HEK293T (cell line): ENCODE measurements around the gene RING1.

ENCODE experiments used
- CTCF ChIA-PET: fragments of 350-600 bp; formaldehyde crosslinking; extraction: SDS; loops from one replicate; lab custom pipeline; 2021; ENCODE audit warnings: antibody characterized with exemption, inconsistent platforms; lab: Yijun Ruan, JAX
- POLR2A ChIA-PET: fragments of 350-600 bp; formaldehyde crosslinking; extraction: SDS; loops from one replicate; lab custom pipeline; 2020; ENCODE audit warnings: antibody characterized with exemption, inconsistent platforms; lab: Yijun Ruan, JAX
- DNase-seq: peaks from one replicate; pipeline ENCODE4 v3.0.0; 2012; ENCODE audit warnings: mixed read lengths; ENCODE audit errors: extremely low spot score
- ARNT ChIP-seq: fragments of 450-650 bp; IDR thresholded peaks from 2 replicates; pipeline ENCODE4 v1.6.1; 2017; ENCODE audit warnings: mild to moderate bottlenecking
- BHLHE40 ChIP-seq: fragments of 450-650 bp; IDR thresholded peaks from 2 replicates; pipeline ENCODE4 v1.6.1; 2016; ENCODE audit warnings: mild to moderate bottlenecking, moderate library complexity, borderline replicate concordance
- CTBP1 ChIP-seq: fragments of 450-650 bp; IDR thresholded peaks from 2 replicates; pipeline ENCODE4 v1.6.1; 2016; ENCODE audit warnings: borderline replicate concordance
- ELF4 ChIP-seq: fragments of 450-650 bp; IDR thresholded peaks from 2 replicates; pipeline ENCODE4 v1.6.1; 2017; ENCODE audit warnings: antibody characterized with exemption
- FOXA1 ChIP-seq: fragments of 450-650 bp; IDR thresholded peaks from 2 replicates; pipeline ENCODE4 v1.6.1; 2016; ENCODE audit warnings: mild to moderate bottlenecking
- FOXK2 ChIP-seq: fragments of 450-650 bp; IDR thresholded peaks from 2 replicates; pipeline ENCODE4 v1.6.1; 2016; ENCODE audit warnings: mild to moderate bottlenecking
- FOXM1 ChIP-seq: fragments of 450-650 bp; IDR thresholded peaks from 2 replicates; pipeline ENCODE4 v1.6.1; 2017; ENCODE audit warnings: mild to moderate bottlenecking, borderline replicate concordance
- HDGF ChIP-seq: fragments of 450-650 bp; IDR thresholded peaks from 2 replicates; pipeline ENCODE4 v1.6.1; 2017; ENCODE audit warnings: antibody characterized with exemption, borderline replicate concordance
- L3MBTL2 ChIP-seq: fragments of 450-650 bp; conservative IDR thresholded peaks from 2 replicates; pipeline ENCODE4 v1.6.1; 2016; ENCODE audit warnings: mild to moderate bottlenecking
- LEF1 ChIP-seq: fragments of 450-650 bp; IDR thresholded peaks from 2 replicates; pipeline ENCODE4 v1.6.1; 2017; ENCODE audit warnings: mild to moderate bottlenecking, borderline replicate concordance
- NFRKB ChIP-seq: fragments of 450-650 bp; IDR thresholded peaks from 2 replicates; pipeline ENCODE4 v1.6.1; 2016; ENCODE audit warnings: mild to moderate bottlenecking, moderate library complexity
- SP1 ChIP-seq: fragments of 450-650 bp; IDR thresholded peaks from 2 replicates; pipeline ENCODE4 v1.6.1; 2017
- SUZ12 ChIP-seq: fragments of 450-650 bp; IDR thresholded peaks from 2 replicates; pipeline ENCODE4 v1.6.1; 2016; ENCODE audit warnings: mild to moderate bottlenecking
- TARDBP ChIP-seq: fragments of 450-650 bp; IDR thresholded peaks from 2 replicates; pipeline ENCODE4 v1.6.1; 2016
- ZNF384 ChIP-seq: fragments of 450-650 bp; IDR thresholded peaks from 2 replicates; pipeline ENCODE4 v1.6.1; 2016
- TF ChIP-seq, protein P1 (sequence below): fragments of 450-650 bp; IDR thresholded peaks from 2 replicates; pipeline ENCODE4 v1.6.1; 2016

Gene RING1

GRCh38 chr6:33171016-33171879 lies 37.1 kb upstream of the RING1 start:
- TF ChIP-seq FOXK2 (no peak), CTBP1 (no peak), FOXA1 (no peak), HDGF (no peak), NFRKB (no peak), SP1 (no peak), FOXM1 (no peak), BHLHE40 (no peak), LEF1 (no peak)
- TF ChIP-seq, protein P1, sequence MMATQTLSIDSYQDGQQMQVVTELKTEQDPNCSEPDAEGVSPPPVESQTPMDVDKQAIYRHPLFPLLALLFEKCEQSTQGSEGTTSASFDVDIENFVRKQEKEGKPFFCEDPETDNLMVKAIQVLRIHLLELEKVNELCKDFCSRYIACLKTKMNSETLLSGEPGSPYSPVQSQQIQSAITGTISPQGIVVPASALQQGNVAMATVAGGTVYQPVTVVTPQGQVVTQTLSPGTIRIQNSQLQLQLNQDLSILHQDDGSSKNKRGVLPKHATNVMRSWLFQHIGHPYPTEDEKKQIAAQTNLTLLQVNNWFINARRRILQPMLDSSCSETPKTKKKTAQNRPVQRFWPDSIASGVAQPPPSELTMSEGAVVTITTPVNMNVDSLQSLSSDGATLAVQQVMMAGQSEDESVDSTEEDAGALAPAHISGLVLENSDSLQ, result no peak
- ChIA-PET CTCF (interaction anchor here (1.1 kb wide), 1 partner anchor 48 kb away, joined by 3 read pairs; no protein-coding TSS in a partner anchor), POLR2A (interaction anchor here (0.7 kb wide), 1 partner anchor 36 kb away, joined by 3 read pairs; no protein-coding TSS in a partner anchor)
- DNase-seq, result no peak

DNA sequence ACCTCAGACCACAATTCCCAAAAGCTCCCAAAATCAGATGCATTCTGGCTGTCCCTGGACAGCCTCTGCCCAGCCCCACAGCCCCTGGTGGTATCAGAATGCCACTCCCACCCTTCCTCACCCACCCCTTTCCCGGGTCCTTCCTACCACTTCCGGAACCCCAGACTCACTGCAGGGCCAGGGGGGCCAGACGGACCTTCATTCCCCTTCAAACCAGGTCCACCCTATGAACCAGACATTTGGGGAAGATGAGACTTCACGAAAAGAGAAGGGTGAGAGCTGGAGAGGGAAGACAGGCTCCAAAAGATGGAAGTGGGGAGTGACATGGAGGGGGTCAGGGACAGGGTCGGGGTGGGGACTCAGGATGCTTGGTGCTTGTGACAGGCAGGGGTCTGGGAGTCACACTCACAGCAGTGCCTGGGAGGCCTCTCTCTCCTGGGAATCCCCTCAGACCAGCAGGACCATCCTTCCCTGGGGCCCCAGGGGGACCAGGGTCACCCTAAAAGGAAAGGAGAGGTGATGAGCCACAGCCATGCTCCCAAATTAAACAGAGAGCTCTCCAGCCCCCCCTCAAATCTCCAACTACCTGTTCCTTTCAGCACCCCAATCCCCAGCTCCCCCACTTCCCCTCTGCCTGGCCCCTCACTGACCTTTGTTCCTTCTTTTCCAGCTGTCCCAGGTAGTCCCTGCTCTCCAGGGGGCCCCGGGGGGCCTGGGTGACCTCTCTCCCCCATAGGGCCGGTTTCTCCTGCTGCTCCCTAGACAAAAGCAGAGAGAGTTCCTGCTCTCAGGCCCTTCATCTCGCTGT lies 36.2 kb upstream of the RING1 start:
- no peak for TF ChIP-seq SUZ12
- TF ChIP-seq TARDBP, result no peak
- TF ChIP-seq SP1, result no peak
- TF ChIP-seq, protein P1, result no peak
- no peak for TF ChIP-seq FOXM1
- no peak for TF ChIP-seq L3MBTL2
- no peak for TF ChIP-seq BHLHE40
- TF ChIP-seq ZNF384, result no peak
- no peak for TF ChIP-seq FOXK2
- no peak for TF ChIP-seq LEF1

GRCh38 chr6:33172688-33173534 lies 35.4 kb upstream of the RING1 start:
- DNase-seq, result peak; percentile 36
- POLR2A ChIA-PET, result no interaction called here
- no peak for TF ChIP-seq ELF4
- no peak for TF ChIP-seq FOXA1
- TF ChIP-seq ZNF384, result no peak
- TF ChIP-seq SP1, result no peak
- TF ChIP-seq CTBP1, result no peak
- no peak for TF ChIP-seq HDGF
- TF ChIP-seq BHLHE40, result no peak
- TF ChIP-seq, protein P1, result no peak
- TF ChIP-seq FOXK2, result no peak
- no peak for TF ChIP-seq ARNT
- no peak for TF ChIP-seq TARDBP
- no peak for TF ChIP-seq L3MBTL2
- no peak for TF ChIP-seq NFRKB
- TF ChIP-seq FOXM1, result no peak
- no peak for TF ChIP-seq SUZ12
- no peak for TF ChIP-seq LEF1
- CTCF ChIA-PET, result interaction anchor here (0.6 to 1.2 kb wide), 4 partner anchors 11 to 66 kb away, joined by 3 to 4 read pairs (median 4); no protein-coding TSS in a partner anchor

More for the DNA sequence above, 36.2 kb upstream of the RING1 start:
- no peak for DNase-seq
- ChIA-PET CTCF (interaction anchor here (0.6 to 1.1 kb wide), 3 partner anchors 12 to 67 kb away, joined by 3 to 4 read pairs (median 3); no protein-coding TSS in a partner anchor), POLR2A (no interaction called here)

DNA sequence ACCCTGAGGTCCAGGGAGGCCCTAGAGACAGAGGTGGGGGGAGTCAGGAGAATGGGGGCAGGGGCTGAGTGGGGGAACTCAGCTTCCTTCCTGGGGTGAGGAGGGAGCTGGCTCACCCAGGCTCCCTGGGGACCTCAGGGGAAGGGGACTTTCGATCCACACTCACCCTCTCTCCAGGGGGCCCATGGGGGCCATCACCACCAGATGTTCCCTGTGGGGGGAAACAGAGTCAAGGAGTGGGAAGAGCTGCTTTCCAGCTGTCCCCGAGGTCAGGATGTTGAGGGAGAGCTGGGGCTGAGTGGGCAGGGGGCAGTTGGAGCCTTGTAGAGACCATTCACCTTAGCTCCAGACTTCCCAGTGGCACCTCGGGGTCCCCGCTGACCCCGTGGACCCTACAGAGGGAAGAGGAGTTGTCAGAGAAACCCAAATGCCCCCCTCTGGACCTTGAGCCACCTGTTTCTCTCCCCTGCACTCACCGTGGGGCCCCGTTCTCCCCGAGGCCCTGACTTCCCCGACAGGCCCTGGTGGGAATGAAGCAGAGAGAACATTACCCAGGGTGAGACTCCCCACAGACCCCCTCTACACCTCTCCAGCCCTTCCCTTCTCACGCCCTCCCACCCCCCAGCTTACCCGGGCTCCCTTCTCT lies 34.6 kb upstream of the RING1 start:
- TF ChIP-seq CTBP1 (no peak), ELF4 (no peak), SUZ12 (no peak), L3MBTL2 (no peak), FOXK2 (no peak), ARNT (no peak), FOXA1 (no peak), SP1 (no peak)
- ChIA-PET CTCF (interaction anchor here (1.2 kb wide), 1 partner anchor 12 kb away, joined by 4 read pairs; no protein-coding TSS in a partner anchor), POLR2A (interaction anchor here (1.1 kb wide), 1 partner anchor 76 kb away, joined by 3 read pairs; no protein-coding TSS in a partner anchor)
- no peak for DNase-seq

DNA sequence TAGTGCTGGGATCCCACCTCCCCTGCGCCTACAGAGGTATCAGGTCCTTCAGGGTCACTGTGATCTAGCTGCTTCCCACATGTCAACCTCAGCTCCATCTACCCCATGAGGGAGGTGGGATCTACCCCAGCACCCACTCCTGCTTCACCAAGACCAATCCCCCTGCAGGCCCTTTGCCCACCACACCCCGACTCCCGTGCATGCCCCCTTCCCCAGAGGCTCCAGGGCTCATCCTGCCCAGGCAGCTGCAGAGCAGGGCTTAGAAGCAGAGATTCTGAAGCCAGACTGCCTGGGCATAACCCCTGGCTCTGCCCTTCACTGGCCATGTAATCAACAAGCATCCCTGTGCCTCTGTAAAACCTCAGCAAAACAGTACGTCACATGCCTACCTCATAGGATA lies 33.5 kb upstream of the RING1 start:
- POLR2A ChIA-PET, result no interaction called here
- no peak for DNase-seq
- CTCF ChIA-PET, result no interaction called here
- no peak for TF ChIP-seq LEF1
- no peak for TF ChIP-seq SUZ12
- no peak for TF ChIP-seq SP1
- TF ChIP-seq L3MBTL2, result no peak
- no peak for TF ChIP-seq TARDBP
- TF ChIP-seq FOXA1, result no peak
- TF ChIP-seq ELF4, result no peak
- no peak for TF ChIP-seq NFRKB
- no peak for TF ChIP-seq BHLHE40
- no peak for TF ChIP-seq FOXK2
- no peak for TF ChIP-seq ZNF384
- no peak for TF ChIP-seq FOXM1
